HG02884 (cell line): ENCODE measurements around the gene STRIP1.
"Not testable (repeated sequence)": the region's sequence is repeated elsewhere in the genome, so short reads cannot be mapped to it uniquely, and the experiment has no call there.

Source experiments
- ATAC-seq: cut with Tn5 transposase; IDR thresholded peaks from one replicate; pipeline ENCODE4 v1.9.1; 2021; ENCODE audit warnings: mild to moderate bottlenecking, moderate library complexity; ENCODE audit not compliant: unreplicated experiment

STRIP1 gene

DNA sequence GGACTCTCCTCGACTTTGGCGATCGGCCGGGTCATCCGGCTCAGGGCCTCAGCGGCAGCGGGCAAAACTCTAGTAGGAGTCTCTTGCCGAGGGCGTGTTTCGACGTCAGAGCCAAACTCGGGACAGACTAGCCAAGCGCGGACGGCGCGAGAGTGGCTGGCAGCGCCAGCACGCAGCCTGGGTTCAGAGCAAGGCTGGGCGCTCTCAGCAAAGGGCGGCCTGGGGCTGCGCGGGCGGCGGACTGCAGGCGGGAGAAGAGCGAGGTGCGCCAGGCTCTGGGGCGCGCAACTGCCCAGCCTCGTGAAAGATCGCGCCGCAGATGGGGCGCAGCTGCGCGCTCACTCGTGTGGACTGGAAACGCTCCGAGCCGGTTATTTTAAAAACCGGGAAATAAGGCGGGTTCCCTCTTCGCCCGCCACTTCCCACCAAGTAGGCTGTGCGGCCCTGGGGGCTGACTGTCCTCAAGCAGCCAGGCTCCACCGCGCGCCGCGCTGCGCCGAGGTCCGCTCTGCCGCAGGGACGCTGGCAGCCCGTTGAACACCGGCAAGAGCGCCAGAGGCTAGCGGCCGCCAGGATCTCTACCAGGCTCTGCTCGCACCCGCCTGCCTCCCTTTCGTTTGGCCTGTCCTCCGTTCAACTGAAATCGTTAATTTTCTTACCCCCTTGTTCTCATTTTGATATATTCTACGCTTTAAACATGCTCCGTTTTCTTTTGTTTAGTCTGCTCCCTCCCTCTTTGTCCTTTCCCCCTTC lies 33.6 kb downstream of the STRIP1 start:
- ATAC-seq: no peak

DNA sequence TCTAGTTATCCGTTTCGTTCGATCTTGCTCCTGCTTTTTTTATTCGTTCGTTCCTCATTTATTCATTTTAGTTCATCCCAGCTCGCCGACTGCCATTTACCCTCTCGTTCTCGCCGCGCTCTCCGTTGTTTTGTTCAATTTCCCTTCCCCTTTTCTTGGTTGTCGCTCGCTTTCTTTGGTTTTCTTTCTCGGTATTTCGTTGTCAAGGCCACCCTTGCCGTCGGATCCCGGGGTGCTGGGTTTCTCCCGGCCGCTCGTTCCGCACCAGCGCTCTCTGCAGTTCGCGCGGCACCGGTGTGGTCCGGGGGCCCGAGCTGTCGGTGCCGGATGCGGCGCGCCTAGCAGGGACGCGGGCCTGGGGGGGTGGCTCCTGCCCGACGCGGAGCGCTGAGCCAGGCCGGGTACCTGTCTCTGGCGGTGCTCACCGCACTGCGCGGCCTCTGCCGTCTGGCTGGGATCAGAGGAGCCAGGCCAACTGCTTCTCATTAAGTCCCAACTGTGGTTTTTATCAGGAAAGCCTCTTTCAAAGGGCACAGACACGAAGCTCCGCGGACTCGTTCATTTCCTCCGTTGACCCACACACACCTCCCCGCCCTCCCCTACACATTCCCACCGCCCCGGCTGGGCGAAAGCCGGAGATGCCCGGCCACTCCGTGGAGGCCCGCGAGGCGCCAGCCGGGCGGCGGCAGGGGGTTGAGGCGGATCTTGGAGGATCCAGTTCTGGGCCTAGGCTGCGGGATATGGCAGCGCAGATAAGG lies 34.4 kb downstream of the STRIP1 start:
- ATAC-seq: no peak

DNA sequence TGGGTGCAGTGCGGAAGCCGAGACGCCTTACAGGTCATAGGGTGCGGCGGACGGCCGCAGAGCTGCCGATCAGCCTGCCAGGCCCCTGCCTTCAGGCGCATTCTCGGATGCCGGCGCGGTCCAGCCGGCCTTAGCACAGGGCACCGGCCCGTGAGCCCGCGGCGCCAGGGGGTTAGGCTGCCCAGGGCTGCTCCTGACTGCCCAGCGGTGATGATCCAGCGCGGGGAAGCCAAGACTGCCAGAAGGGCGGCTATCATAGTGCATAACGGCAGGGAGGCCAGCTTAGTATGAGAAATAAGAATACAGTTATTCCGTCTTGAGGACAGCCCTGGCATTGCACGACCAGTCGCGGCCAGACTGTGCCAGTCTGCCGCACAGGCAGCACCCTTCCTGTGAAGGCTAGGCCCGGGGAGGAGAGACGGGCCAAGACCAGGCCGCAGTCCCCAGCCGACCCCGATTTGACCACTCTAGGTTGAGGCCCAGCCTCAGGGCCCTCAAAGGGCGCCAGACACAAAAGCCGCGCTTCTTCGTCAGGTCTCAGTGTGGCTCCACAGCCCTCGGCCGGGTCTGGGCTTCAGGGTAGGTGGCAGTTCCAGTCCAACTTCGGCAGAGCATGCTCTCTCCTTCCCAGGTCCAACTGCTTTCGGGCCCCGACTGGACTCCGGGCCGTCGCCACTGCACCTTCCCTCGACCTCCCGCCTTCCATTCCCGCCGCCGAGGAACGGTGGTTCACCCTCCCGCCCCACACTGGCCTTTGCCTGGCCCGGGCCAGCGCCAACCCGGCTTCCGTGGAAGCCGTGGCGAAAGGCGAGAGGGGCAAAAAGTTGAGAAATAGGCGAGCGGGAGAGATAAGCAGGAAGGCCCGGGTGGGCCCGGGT lies 35.2 kb downstream of the STRIP1 start:
- ATAC-seq: no peak

DNA sequence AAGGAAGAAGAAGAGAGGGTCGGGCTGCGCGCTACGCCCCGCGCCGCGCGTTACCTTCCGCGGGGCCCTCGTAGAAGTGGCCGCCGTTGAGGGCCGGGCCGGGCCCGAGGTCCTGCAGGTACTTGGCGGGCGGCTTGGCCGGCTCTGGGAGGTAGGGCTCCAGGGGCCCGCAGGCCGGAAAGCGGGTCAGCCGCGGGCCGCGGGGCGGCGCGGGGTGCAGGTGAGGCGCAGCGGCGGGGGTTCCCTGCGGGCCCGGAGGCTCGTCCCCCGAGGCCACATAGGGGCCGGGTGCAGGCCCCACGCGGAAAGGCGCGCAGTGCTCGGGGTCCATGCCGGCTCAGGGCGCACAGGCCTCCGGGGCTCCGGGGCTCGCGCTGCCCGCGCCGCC lies 35.9 kb downstream of the STRIP1 start:
- no peak for ATAC-seq

DNA sequence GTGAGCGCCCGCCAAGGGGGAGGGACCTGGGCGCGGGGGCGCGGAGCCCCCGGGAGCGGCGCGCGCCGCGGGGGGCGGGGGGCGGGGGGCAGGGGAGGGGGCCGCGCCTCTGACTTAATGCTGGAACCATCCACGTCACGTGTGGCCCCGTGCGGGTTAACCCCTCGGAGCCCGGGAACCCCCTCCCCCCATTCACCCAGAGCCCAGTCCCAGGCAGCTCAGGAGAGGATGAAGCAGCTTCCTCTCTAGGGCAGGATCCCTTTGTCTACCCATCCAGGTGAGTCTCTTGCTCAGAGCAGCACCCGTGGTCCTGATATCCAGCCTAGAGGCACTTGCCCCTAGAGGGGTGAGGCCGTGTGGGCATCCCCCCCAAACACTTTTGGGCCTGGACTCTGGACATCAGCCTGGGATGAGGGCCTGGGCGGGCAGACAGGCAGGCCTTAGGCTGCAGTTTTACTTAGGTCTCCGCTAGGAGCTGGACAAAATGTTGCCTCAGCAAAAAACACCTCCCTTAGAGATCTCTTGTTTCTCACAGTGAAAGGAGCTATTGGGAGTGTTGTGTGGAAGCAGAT lies 36.3 kb downstream of the STRIP1 start, which contains the start of gene ALX3:
ALX3 (minus strand) TSS at position 2 of the 572 bp plus-strand sequence. CDS start 60 bp downstream, outside the sequence.
- no peak for ATAC-seq

DNA sequence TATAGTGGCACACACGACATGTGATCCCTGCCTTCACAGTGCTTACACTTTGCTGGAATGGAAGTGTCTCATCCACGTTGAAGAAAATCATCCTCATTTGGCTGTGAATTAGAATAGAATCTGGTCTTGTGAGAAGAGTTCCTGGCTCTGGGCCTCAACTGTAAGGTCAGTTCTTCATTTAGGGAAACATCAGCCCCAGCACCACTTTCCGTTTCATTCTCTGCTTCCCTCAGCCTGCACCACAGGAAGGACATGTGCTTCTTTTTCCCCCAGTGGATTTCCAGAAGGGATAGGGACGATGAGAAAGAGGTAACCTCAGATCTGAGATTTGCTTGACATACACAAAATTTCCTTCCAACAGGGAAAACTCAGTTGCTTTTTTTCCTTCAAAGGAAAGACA lies 39.7 kb downstream of the STRIP1 start:
- no peak for ATAC-seq

DNA sequence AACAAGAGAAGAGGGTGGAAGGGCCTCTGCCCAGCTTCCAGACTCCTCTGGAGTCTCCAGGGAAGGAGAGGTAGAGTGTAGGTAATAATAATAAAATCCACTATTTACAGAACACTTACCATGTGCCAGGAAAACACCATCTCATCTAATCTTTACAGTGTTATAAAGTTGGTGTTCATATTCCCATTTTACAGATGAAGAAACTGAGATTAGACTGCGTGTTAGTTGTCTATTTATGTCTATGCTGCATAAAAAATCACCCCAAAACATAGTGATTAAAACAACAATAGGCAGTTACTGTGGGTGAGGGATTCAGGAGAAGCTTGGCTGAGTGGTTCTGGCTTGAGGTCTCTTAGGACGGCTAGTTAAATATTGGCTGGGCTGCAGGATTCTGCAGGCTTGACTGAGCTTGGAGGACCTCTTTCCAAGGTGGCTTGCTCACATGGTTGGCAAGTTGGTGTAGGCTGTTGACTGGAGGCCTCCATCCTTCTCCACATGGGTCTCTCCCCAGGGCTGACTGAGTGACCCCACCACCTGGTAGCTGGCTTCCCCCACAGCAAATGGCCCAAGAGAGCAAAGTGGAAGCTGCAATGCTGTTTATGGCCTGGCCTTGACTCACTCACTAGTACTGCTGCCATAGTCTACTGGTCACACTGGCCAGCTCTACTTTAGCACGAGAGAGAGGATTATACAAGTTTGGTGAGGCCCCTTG lies 42.5 kb downstream of the STRIP1 start:
- no peak for ATAC-seq

DNA sequence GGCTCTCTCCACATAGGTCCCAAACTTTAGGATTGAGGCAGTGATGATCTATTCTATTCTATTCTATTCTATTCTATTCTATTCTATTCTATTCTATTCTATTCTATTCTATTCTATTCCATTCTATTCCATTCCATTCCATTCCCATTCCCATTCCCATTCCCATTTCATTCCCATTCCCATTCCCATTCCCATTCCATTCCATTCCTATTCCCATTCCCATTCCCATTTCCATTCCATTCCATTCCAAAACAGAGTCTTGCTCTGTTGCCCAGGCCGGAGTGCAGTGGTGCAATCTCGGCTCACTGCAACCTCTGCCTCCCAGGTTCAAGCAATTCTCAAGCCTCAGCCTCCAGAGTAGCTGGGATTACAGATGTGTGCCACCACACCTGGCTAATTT lies 45.6 kb downstream of the STRIP1 start:
- not testable (repeated sequence) for ATAC-seq

DNA sequence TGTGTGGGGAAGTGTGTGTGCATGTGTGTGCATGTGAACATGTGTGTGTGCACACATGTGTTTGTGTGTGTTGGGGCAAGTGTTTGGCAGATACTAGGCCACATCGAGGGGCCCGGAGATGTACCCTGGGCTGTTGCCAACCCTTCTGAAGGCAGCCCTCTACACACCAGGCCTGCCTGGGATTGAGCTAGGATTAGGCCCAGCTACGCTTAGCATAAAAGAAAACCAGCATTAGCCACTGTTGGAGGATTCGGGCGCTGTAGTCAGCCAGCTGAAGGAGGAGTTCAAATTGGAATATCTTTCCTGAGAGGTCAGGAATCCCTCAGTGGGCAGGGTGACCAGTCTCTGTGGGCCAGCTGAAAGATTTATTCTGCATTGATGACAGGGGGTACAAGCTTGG lies 46.6 kb downstream of the STRIP1 start:
- no peak for ATAC-seq

DNA sequence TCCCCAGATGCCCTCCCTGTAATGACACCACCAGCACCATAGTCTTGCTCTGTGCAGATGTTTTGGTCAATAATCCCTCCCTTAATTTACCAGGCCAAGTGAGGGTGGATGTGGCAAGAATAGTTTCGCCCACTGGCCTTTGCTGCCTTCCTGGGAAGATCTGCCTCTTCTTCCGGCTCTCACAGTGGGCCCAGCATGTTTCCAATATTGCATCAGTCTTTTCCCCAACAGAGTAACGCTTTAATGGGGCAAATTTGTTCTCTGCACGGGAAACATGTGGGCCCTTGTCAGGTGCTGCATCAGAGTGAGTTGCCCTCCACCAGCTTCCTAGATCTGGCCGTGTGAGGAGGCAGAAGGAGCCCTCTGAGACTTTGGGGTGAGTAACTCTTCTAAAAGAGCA lies 48.1 kb downstream of the STRIP1 start:
- ATAC-seq: no peak

DNA sequence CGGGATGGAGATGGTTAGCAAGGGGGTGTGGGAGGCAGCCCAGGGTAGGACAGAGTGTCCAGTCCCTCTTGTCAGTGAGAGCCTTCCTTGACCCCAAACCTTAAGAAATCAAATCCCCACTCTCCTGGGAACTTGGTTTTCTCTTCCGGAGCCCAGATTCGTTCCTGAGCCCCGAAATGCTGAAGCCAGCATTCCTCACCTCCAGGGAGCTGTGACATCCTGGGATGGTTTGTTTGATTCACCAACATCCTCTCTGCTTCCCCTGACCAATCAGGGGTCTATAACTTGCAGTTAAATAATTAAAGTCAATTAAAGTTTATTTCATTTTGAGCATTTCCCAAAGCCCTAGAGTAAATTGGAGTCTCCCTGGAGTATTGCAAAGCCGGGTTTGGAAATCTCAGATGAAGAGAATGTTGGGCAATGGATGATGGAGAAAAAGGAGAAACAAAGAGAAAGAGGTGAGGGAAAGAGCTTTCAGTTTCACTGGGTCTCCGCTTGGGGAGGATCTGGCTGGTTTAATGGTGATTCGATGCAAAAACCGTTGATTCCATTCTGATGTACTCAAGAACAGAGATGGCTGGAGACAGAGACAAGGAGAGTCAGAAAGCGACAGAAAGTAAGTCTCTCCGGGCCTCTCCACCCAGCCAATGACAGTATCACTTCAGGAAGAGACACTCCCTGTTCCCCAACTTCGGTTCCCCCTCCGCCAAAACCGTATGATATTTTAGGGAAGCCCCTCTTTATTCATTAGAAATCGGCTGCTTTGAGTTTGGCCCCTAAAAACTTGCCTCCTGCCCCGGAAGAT lies 48.8 kb downstream of the STRIP1 start:
- ATAC-seq: no peak

DNA sequence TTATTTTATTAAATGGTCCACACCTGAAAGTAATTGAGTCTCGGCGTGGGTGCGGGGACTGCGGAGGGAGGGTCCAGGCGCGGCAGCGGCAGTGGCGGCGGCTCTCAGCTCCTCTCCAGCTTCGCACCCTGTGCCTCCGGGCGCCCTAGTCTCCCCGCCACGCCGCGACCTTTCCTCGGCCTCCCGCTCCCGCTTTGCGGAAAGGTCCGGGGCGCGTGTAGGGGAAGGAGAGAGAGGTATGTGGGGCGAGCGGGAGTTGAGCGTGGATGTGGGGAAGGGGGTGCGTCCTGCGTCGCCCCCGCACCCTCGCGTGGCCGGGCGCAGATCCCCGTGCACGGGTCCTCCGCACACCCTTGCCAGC lies 49.4 kb downstream of the STRIP1 start:
- ATAC-seq: no peak

DNA sequence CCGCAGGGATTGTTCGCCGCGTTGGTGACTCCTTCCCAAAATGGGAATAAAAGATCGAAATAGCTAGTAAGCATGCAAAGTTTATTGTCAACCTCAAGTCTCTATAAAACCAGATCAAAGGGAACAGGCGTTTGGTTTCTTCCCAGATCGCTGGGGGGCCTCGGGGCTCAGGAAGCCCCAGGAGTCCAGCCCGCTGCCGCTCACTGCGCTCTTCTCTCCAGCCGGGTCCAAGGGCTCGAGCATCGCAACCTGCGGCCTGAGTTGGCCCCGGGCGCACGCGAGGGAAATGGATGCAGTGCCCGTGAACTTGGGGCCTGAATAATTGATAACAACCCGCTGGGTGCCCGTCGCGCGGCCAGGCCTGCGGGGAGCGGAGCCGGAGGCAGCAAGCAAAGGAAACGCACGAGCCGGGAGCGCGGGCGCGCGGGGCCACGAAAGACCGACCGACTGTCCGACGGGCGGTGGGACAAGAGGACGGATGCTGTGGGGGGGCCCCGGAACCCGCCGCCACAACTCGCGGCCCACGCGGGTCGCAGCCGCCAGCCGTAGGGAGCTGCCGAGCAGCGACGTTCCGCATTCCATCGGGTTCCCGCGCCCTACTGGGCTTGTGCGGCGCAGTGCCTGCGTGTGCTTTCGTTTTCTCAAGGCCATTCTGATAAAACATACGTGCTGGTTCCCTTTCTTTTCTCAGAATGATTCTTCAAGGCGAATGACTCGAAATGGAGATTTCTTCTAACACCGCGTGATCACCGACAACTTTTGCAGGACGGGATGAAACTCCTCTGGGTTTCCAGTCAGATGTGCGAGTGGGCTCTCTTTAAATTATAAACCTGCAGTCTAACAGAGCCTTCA lies 50.0 kb downstream of the STRIP1 start:
- ATAC-seq: no peak

DNA sequence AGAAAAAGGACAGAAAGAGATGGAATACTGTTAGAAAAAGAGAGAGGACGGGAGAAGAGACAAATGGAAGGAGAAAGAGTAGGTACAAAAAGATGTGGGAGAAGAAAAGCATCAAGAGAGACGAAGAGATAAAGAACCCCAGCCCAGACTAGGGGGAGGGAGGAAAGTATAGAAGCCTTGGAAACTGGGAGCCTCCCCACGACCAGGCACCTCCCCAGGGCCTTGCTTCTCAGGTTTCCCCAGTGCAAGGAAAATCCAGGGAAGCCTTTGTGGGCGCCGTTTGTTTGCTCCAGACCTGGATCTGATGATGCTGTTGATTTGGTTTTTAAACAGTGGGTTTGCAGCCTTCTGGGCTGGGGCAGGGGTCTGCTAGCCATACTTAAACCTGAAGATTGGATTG lies 51.2 kb downstream of the STRIP1 start:
- no peak for ATAC-seq

DNA sequence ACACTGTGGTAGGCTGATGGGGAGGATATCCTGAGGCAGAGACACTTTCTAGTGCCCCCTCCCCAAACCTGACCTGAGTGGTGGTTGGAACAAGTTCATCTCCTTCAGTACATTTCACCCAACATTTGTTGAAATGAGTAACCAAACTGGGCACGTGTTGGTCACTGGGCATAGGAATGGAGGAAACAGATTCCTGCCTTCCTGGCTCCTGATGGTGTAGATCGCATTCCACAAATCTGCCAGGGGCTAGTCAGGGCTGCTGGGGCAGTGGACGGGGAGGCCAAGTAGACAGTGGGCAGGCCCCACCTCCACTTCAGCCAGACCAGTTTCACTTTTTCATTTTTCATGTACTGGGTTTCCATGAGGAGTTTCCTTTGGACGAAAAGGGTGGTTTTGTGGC lies 52.5 kb downstream of the STRIP1 start:
- no peak for ATAC-seq

DNA sequence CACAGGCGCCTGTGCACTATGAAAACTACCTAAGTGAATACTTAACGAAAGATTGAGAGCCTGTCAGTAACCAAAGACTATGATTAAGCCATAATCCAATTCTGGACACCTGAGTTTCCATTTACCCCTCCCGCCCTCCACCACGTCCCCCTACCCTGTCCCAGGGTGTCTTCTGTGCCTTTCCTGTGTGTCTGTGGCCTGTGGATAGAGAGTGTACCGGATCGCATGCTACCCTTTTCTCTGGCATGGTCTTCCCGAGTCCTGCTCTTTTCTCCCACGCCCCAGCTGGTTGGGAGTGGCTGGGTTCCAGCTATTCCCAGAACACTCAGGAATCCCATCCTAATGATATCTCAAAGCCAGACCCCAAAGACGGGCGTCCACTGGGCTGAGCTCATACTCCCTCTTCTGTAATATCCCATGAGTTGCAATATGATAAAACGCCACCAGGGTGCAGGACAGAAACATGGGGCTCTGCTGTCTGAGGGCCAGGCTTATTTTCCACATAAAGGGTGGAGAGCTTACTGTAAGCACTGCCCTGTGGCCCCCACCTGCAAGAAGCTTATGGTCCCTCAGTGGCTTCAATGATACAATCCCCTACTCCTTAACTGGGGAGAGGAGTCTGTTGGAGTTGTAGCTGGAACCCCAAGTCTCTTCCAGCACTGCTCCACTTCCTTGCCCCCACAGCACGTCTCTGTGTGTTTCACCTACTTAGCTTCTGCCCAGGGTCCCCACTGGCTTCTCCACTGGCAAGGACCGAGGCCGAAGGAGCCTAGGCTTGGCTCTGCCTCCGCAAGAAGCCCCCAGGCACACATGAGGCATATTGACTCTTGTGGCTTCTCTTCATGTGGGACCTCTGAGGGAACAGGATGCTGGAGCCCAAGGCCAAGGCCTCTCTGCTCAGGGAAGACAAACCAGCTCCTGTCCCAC lies 53.7 kb downstream of the STRIP1 start:
- peak; percentile 64 for ATAC-seq

DNA sequence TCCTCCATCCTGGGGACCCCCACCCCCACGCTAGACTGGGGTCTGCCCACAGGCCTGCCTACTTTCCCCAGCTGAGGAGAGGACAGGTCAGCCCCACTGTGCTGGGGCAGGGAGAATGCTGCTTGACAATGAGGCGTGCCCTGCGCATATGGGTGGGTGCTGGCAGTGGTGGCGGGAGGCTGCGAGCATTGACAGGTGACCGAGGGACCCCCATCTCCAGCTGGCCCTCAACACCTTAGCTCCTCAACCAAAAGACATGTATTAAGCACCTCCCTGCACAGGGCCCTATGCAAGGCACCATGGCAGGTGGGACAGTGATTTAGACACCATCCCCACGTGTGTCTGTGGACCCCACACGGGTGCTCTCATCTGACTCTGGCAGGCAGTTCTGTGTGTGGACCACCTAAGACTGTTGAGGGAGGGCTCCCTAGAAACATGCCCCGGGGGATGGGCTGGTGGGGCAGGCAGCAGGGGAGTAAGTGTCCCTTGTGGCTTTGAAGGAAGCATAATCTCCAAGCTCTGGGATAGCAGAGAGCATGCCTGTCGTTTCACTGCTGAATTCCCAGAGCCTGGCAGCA lies 54.4 kb downstream of the STRIP1 start:
- no peak for ATAC-seq
